Posterior vena cava (tissue), 2 donors: Measurements from ENCODE around the gene GLB1L3. TPM values are rescaled to one million over a fixed set of nuclear protein-coding genes. Genes with fewer than 3 reads are reported as not detected.

ENCODE experiments used
- DNase-seq: peaks from one replicate; pipeline ENCODE4 v3.0.0-alpha.2; 2020; ENCODE audit warnings: low spot score
- intact Hi-C, 2 donors: fragments of 100-400 bp; cut with DNase I; formaldehyde crosslinking; loops; one replicate each; pipeline versions ENCODE4 v1.14.1 to v1.14.2; 2022 to 2023
- long read RNA-seq, 2 donors: library from polyadenylated mRNA; unstranded; transcript quantifications; one replicate each; pipeline ENCODE4 v2.0.0, GENCODE V29; 2020 to 2021
- total RNA-seq, 2 donors: library from RNA; stranded (reverse); fragmentation: NEBNext Ultra II Directional; extraction: Animal tissue kit (Norgen Biotek cat#: 25700); gene quantifications; one replicate each; pipeline ENCODE4 v1.2.1, GENCODE V29; 2021
- donor health status: DM: yes; HTN: yes; CAD: no.
- donor health status: DM: yes; HTN: yes; CAD: no.

The GLB1L3 gene
- not detected for total RNA-seq
- long read RNA-seq, donor 1, result 0 reads
- long read RNA-seq, donor 2, result 0 reads

GRCh38 chr11:134275534-134276395 lies at the start of gene GLB1L3:
GLB1L3 (plus strand) TSS chr11:134276379; CDS start chr11:134276741, 362 bp downstream.
- no peak for DNase-seq
- intact Hi-C loops, result no loop called here

- DNase-seq, result no peak
- intact Hi-C loops, result no loop called here
These were observed 49.3 kb upstream of the GLB1L3 start for GRCh38 chr11:134226806-134227325.

- intact Hi-C loops, result no loop called here
- no peak for DNase-seq
These were observed 47.6 kb upstream of the GLB1L3 start for GRCh38 chr11:134228625-134229024.

GRCh38 chr11:134229126-134229790 lies 46.9 kb upstream of the GLB1L3 start:
- DNase-seq, result no peak
- intact Hi-C loops, result no loop called here

GRCh38 chr11:134230339-134230738 lies 45.8 kb upstream of the GLB1L3 start:
- intact Hi-C loops, result no loop called here
- no peak for DNase-seq

GRCh38 chr11:134231958-134232659 lies 44.1 kb upstream of the GLB1L3 start:
- DNase-seq, result no peak
- intact Hi-C loops, result no loop called here

GRCh38 chr11:134233729-134234179 lies 42.4 kb upstream of the GLB1L3 start:
- no peak for DNase-seq
- intact Hi-C loops, result no loop called here

GRCh38 chr11:134235399-134235798 lies 40.8 kb upstream of the GLB1L3 start:
- intact Hi-C loops, result no loop called here
- peak; percentile 53 for DNase-seq

- DNase-seq, result no peak
- intact Hi-C loops, result no loop called here
These were observed 39.2 kb upstream of the GLB1L3 start for GRCh38 chr11:134236834-134237556.

GRCh38 chr11:134237557-134237922 lies 38.6 kb upstream of the GLB1L3 start:
- intact Hi-C loops, result no loop called here
- DNase-seq, result peak; percentile 57

- intact Hi-C loops, result no loop called here
- no peak for DNase-seq
These were observed 37.2 kb upstream of the GLB1L3 start for GRCh38 chr11:134238956-134239355.

GRCh38 chr11:134240592-134240991 lies 35.6 kb upstream of the GLB1L3 start:
- intact Hi-C loops, result no loop called here
- DNase-seq, result no peak

- intact Hi-C loops, result no loop called here
These were observed 33.8 kb upstream of the GLB1L3 start for GRCh38 chr11:134242376-134242775.

GRCh38 chr11:134243913-134244312 lies 32.3 kb upstream of the GLB1L3 start:
- no peak for DNase-seq
- intact Hi-C loops, result no loop called here

More at GRCh38 chr11:134242376-134242775, 33.8 kb upstream of the GLB1L3 start:
- DNase-seq, result no peak

GRCh38 chr11:134244593-134244992 lies 31.6 kb upstream of the GLB1L3 start:
- no peak for DNase-seq
- intact Hi-C loops, result no loop called here

- no peak for DNase-seq
- intact Hi-C loops, result no loop called here
These were observed 30.7 kb upstream of the GLB1L3 start for GRCh38 chr11:134245434-134245833.

GRCh38 chr11:134246100-134246499 lies 30.1 kb upstream of the GLB1L3 start:
- intact Hi-C loops, result no loop called here
- DNase-seq, result no peak

- no peak for DNase-seq
- intact Hi-C loops, result no loop called here
These were observed 29.5 kb upstream of the GLB1L3 start for GRCh38 chr11:134246678-134247077.

- intact Hi-C loops, result no loop called here
- no peak for DNase-seq
These were observed 27.2 kb upstream of the GLB1L3 start for GRCh38 chr11:134248910-134249480.
